ENCODE measurements around the gene SCNN1B.
"Not testable (repeated sequence)": the region's sequence is repeated elsewhere in the genome, so short reads cannot be mapped to it uniquely, and the experiment has no call there.

The SCNN1B gene

DNA sequence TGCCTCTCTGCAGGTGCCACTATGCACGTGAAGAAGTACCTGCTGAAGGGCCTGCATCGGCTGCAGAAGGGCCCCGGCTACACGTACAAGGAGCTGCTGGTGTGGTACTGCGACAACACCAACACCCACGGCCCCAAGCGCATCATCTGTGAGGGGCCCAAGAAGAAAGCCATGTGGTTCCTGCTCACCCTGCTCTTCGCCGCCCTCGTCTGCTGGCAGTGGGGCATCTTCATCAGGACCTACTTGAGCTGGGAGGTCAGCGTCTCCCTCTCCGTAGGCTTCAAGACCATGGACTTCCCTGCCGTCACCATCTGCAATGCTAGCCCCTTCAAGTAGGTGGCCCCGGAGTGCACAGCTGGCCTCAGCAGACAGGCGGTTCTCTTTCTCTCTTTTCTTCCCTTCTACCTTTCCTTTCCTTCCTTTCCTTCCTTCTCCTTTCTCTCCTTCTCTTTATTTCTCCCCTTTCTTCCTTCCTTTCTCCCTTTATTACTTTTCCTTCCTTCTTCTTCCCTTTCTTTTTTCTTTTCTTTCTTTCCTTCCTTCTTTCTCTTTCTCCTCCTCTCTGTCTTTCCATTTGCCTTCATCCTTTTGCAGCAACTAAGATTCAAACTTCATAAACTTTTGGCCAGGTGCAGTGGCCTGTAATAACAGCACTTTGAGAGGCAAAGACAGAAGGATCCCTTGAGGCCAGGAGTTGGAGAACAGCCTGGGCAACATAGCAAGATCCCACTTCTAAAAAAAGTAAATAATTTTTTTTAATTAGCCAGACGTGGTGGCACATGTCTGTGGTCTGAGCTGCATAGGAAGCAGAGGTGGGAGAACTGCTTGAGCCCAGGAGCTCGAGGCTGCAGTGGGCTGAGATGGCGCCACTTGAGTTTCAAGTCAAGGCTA, 46.7 kb downstream of the SCNN1B start:
- H3K27ac Mint-ChIP-seq: no peak overlapping the region
- H3K4me3 Mint-ChIP-seq: no peak overlapping the region
- H3K27me3 Mint-ChIP-seq: peaks cover 4% of the 10 kb centered on the region

DNA sequence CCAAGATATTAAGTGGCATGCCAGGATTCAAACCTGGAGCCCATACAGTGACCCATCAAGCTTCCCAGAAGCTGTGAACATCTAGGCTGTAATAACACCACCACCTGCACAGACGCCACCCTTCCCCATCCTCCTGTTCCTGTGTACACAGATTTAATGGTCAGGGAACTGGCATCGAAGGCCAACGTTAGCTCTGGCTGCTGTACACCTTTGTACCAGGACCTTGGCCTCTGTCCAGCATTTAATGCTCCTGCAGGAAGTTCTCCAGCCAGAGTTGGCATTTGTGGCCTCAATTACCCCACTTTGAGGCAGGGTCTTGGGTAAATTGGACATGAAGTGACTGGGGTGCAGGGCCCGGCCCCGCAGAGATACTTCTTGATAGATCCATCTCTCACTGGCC, 49.3 kb downstream of the SCNN1B start:
- Mint-ChIP-seq H3K36me3 (no peaks in the 10 kb centered on the region), H3K27ac (no peak overlapping the region), H3K9me3 (ENCODE audit: low read depth) (no peaks in the 10 kb centered on the region), H3K27me3 (peaks cover 2% of the 10 kb centered on the region), H3K4me3 (no peak overlapping the region), H3K4me1 (ENCODE audit: low read depth) (no peaks in the 10 kb centered on the region)

More for the DNA sequence above, 46.7 kb downstream of the SCNN1B start:
- Mint-ChIP-seq H3K9me3 (ENCODE audit: low read depth) (no peaks in the 10 kb centered on the region), H3K36me3 (no peaks in the 10 kb centered on the region), H3K4me1 (ENCODE audit: low read depth) (no peaks in the 10 kb centered on the region)

DNA sequence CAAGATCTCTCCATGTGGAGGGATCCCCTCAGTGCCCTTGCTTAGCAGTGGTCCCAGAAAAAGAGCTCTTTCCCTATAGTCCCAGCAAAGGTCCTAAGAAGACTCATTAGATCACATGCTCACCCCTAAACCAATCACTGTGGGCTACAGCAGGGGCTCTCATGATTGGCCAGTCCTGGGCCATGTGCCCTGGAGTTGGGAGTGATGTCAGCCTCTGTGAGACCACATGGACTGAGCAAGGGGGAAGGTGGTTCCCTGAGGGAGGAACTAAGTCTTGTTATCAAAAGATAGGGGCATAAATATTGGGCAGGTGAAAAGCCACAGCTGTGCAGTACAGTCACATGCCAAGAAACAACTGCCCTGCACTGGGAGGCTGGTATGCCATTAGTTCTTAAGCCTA, 51.3 kb downstream of the SCNN1B start:
- Mint-ChIP-seq H3K4me3 (no peak overlapping the region), H3K27ac (no peak overlapping the region), H3K27me3 (peaks cover 1% of the 10 kb centered on the region), H3K4me1 (ENCODE audit: low read depth) (no peaks in the 10 kb centered on the region), H3K9me3 (ENCODE audit: low read depth) (no peaks in the 10 kb centered on the region), H3K36me3 (no peaks in the 10 kb centered on the region)

DNA sequence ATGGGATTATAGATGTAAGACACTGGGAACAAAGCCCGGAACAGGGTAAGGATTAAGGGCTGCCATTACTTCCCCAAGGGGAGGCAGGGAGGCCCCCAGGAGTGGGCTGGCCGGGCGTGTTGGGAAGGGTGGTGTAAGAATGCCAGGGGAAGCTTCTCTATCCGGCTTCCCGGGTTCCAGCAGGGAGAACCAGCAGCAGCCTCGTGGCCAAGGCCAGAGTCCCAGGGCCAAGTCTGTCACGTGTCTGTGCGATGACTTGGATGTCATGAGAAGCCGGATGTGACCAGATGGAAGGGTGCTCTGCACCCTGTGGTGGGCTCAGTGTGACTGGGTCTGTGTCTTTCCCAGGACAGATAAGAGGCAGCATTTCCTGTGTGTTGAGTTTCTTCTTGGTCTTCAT, 52.1 kb downstream of the SCNN1B start:
- H3K27me3 Mint-ChIP-seq: peaks cover 1% of the 10 kb centered on the region
- no peaks in the 10 kb centered on the region for H3K9me3 Mint-ChIP-seq (ENCODE audit: low read depth)
- H3K4me1 Mint-ChIP-seq (ENCODE audit: low read depth): no peaks in the 10 kb centered on the region
- no peak overlapping the region for H3K27ac Mint-ChIP-seq
- no peaks in the 10 kb centered on the region for H3K36me3 Mint-ChIP-seq
- H3K4me3 Mint-ChIP-seq: no peak overlapping the region

DNA sequence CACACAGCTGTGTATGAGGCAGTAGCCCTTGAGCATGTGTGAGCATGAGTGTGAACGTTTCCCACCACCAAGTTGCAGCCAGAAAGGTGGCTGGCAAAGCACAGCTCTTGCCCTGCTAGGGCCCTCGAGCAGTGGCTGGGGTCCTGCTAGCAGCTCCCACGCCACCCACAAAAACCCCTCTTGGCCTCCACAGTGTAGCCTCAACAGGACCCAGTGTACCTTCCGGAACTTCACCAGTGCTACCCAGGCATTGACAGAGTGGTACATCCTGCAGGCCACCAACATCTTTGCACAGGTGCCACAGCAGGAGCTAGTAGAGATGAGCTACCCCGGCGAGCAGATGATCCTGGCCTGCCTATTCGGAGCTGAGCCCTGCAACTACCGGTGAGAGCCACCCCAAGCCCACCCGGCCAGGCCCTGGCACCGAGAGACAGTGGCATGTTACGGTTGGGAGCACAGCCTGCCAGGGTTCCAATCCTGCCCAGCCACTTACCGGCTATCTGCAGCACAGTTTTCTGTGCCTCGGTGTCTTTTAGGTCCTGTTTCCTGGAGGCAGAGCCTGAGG, 53.1 kb downstream of the SCNN1B start:
- Mint-ChIP-seq H3K27ac (no peak overlapping the region), H3K27me3 (peaks cover 2% of the 10 kb centered on the region), H3K36me3 (no peaks in the 10 kb centered on the region), H3K4me3 (no peak overlapping the region), H3K9me3 (ENCODE audit: low read depth) (no peaks in the 10 kb centered on the region), H3K4me1 (ENCODE audit: low read depth) (no peaks in the 10 kb centered on the region)

DNA sequence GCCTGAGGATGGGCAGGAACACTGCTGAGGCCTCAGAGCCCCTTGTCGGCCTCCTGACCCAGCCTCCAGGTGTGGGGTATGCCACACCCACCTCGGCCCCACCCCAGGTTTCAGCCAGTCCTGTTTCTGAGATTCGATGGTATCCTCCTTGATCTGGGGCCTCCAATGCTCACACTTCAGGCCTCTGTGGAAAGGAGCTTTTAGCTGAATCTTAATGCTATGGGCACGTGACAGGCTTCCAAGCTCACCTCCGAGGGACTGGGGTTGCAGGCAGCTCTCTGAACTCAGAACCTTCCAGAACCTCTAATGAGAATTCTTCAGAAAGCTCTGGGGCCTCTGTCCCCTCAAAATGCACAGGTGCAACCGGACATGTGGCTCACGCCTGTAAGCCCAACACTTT, 54.8 kb downstream of the SCNN1B start:
- no peaks in the 10 kb centered on the region for H3K36me3 Mint-ChIP-seq
- H3K9me3 Mint-ChIP-seq (ENCODE audit: low read depth): no peaks in the 10 kb centered on the region
- no peak overlapping the region for H3K27ac Mint-ChIP-seq
- peaks cover 2% of the 10 kb centered on the region for H3K27me3 Mint-ChIP-seq
- no peaks in the 10 kb centered on the region for H3K4me1 Mint-ChIP-seq (ENCODE audit: low read depth)
- H3K4me3 Mint-ChIP-seq: no peak overlapping the region

DNA sequence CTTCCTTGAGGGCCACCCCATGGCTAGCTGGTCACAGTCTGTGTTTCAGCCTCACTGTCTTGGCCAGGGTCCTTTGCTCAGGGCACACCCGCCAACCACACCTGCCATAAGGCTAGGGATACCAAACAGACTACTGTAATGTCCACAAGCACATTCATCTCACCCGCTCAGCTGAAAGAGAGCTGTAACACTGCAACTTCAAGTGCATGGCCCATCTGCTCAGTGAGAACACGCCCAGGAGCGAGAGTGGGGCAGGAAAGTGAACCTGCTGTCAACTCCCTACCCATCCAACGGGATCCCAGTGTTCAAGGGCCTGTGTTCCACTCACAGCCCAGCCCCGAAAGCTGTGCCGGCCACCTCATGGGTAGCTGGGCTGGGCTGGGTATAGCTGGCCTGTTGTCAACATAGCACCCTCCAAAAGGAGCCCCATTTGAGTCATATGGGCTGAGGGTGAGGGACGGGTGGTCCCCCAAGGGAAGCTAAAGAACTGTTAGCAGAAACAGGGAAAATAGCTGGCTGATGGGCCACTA, 55.7 kb downstream of the SCNN1B start:
- no peaks in the 10 kb centered on the region for H3K36me3 Mint-ChIP-seq
- H3K4me3 Mint-ChIP-seq: no peak overlapping the region
- H3K4me1 Mint-ChIP-seq (ENCODE audit: low read depth): no peaks in the 10 kb centered on the region
- H3K27ac Mint-ChIP-seq: no peak overlapping the region
- H3K9me3 Mint-ChIP-seq (ENCODE audit: low read depth): no peaks in the 10 kb centered on the region
- H3K27me3 Mint-ChIP-seq: peaks cover 2% of the 10 kb centered on the region

DNA sequence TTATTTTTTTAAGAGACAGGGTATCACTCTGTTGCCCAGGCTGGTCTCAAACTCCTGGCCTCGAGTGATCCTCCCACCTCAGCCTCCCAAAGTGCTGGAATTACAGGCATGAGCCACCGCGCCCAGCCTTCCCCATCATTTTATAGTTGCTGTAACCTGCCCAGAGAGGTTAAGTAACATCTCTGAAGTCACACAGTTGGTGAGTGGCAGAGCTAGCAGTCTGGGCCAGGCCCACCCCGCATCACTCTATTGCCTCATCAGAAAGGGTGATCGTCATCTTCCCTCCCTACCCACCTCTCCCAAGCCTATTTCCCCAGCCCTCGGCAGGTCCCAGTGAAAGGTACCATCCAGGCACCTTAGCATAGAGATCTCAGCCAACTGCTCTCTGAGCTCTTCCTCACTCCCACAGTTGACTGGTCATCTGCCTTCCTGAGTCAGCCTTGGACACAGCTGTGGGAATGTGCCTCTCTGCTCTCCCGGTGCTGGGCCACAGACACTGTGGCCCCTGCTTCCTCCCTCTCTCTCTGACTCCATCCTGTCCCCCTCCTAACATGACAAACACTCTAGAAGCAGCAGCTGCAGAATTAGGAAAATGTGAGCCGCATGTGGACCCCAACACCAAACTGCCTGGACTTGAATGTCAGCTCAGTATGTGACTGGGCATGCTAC, 57.1 kb downstream of the SCNN1B start:
- Mint-ChIP-seq H3K4me1 (ENCODE audit: low read depth) (no peaks in the 10 kb centered on the region), H3K4me3 (no peak overlapping the region), H3K27ac (no peak overlapping the region), H3K9me3 (ENCODE audit: low read depth) (no peaks in the 10 kb centered on the region), H3K36me3 (no peaks in the 10 kb centered on the region), H3K27me3 (peaks cover 2% of the 10 kb centered on the region)

DNA sequence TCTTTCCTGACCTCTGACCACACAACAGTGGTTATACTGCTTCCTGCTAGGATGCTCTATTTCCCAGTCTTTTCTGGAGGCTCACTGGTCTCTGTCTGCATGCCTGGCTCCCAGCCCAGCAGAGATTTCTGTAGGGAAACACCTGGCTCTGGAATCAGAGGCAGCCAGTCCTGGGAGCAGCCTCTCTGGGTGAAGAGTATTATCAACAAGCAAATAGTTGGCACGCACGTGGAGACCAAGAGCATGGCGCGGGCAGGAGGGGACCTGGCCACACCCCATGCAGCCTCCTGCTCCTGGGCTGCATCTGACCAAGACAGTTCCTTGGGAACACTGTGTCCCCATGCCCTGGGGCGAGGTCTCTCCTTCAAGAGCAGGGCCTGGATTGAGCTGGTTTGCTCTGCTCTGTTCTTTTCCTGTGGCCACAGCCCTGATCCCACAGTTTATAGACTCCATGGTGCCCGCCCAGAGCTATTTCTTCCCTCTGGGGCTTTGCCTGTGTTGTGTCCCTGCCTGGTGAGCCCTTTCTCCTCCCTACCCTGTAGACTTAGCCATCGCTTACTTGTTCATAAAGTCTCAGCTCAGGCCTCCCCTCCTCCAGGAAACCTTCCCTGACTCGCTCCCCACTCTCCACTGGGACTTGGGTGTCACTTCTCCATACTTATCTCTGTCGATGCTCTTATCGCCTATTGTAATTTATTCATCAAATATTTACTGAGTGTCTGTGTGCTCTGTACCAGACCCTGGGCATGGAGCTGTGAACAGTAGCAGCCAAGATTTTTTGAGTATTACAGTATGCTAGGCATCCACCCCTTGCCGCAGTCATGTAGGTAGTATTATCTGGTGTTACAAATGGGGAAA, 60.6 kb downstream of the SCNN1B start:
- no peak overlapping the region for H3K27ac Mint-ChIP-seq
- no peaks in the 10 kb centered on the region for H3K9me3 Mint-ChIP-seq (ENCODE audit: low read depth)
- H3K4me1 Mint-ChIP-seq (ENCODE audit: low read depth): peaks cover 8% of the 10 kb centered on the region
- H3K4me3 Mint-ChIP-seq: no peak overlapping the region
- H3K36me3 Mint-ChIP-seq: no peaks in the 10 kb centered on the region
- H3K27me3 Mint-ChIP-seq: peaks cover 2% of the 10 kb centered on the region

DNA sequence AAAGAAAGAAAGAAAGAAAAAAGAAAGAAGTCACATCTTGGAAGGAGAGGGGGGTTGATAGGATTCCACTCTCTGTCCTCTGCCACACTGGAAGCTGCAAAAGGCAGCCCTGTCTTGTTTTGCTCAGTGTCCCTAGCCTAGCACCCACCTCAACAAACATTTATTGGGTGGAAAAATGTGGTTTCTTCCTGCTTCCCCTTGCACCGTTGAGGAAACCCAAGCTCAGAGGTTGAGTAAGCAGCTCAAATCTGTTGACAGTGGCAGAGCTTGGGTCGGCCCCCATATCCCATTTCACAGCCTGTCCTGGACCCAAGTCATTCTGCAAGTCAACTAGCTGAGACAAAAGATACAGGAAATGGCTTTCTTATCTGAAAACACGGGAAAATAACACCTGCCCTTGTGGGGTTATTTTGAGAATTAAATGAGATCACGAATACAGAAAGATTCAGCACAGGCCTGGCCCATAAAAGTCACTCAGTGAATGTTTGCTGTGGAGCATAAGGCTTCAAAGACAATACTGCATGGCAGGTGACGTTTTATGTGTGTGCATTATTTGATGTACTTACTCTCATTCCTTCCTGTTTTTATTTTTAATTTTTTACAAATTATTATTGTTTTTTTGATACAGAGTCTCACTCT, 63.6 kb downstream of the SCNN1B start:
- no peak overlapping the region for H3K27ac Mint-ChIP-seq
- no peaks in the 10 kb centered on the region for H3K27me3 Mint-ChIP-seq
- H3K9me3 Mint-ChIP-seq (ENCODE audit: low read depth): no peaks in the 10 kb centered on the region
- H3K36me3 Mint-ChIP-seq: no peaks in the 10 kb centered on the region
- peaks cover 8% of the 10 kb centered on the region for H3K4me1 Mint-ChIP-seq (ENCODE audit: low read depth)
- H3K4me3 Mint-ChIP-seq: no peak overlapping the region

DNA sequence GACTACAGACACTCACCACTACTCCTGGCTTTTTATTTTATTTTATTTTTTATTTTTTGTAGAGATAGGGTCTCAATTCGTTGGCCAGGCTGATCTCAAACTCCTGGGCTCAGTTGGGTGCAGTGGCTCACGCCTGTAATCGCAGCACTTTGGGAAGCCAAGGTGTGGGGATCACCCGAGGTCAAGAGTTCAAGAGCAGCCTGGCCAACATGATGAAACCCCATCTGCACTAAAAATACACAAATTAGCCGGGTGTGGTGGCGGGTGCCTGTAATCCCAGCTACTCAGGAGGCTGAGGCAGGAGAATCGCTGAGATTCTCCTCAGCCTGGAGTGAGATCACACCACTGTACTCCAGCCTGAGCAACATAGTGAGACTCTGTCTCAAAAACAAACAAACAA, 64.2 kb downstream of the SCNN1B start:
- not testable (repeated sequence) for H3K27ac Mint-ChIP-seq; H3K36me3 Mint-ChIP-seq; H3K9me3 Mint-ChIP-seq (ENCODE audit: low read depth); H3K4me3 Mint-ChIP-seq; H3K4me1 Mint-ChIP-seq (ENCODE audit: low read depth); H3K27me3 Mint-ChIP-seq

DNA sequence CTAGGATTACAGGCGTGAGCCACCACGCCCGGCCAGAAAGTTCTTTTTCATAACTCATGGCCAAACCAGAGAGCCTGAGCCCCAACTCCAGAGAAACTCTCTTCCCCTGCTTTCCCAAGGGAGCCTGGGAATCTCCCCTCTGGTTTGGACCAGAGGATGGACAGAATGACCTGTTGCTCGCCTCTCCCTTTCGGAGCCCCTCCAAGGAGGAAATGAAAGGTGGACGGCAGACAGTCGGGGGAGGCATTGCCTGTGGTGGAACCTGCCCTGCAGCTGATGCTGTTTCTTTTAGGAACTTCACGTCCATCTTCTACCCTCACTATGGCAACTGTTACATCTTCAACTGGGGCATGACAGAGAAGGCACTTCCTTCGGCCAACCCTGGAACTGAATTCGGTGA, 65.5 kb downstream of the SCNN1B start:
- Mint-ChIP-seq H3K36me3 (no peaks in the 10 kb centered on the region), H3K27me3 (no peaks in the 10 kb centered on the region), H3K4me1 (ENCODE audit: low read depth) (peaks cover 8% of the 10 kb centered on the region), H3K9me3 (ENCODE audit: low read depth) (no peaks in the 10 kb centered on the region), H3K4me3 (no peak overlapping the region), H3K27ac (no peak overlapping the region)

DNA sequence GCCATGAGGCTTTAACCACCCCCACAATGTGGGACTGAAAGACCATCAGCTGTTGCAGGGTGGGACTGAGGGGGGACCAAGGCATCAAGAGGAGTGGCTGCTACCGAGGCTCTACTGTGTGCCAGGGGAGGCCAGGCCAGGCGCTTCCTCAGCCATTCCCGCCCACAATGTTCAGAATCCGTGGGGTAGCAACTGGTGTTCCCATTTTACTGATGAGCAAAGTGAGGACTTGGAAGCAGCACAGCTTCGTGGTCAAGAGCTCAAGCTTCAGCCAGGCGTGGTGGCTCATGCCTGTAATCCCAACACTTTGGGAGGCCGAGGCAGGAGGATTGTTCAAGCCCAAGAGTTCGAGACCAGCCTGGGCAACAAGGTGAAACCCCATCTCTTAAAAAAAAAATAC, 65.9 kb downstream of the SCNN1B start:
- H3K9me3 Mint-ChIP-seq (ENCODE audit: low read depth): no peaks in the 10 kb centered on the region
- no peaks in the 10 kb centered on the region for H3K36me3 Mint-ChIP-seq
- no peak overlapping the region for H3K27ac Mint-ChIP-seq
- no peaks in the 10 kb centered on the region for H3K27me3 Mint-ChIP-seq
- H3K4me3 Mint-ChIP-seq: no peak overlapping the region
- H3K4me1 Mint-ChIP-seq (ENCODE audit: low read depth): peaks cover 8% of the 10 kb centered on the region

DNA sequence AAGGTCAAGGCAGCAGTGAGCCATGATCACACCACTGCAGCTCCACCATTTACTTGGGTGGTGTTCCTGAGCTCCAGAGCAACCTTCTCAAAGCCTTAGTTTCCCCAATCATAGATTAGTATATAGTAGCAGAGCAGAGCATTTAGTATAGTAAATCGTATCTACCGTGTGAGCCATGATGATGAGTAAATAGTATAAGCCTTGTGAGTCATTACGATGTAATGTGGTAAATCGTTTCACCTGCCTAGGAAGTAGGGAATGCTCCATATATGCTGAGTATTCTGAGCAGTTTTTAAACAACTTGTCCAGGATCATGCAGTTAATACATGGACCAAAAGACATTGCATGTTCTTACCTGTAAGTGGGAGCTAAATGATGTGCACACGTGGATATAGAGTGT, 66.4 kb downstream of the SCNN1B start:
- Mint-ChIP-seq H3K9me3 (ENCODE audit: low read depth) (no peaks in the 10 kb centered on the region), H3K36me3 (no peaks in the 10 kb centered on the region), H3K4me1 (ENCODE audit: low read depth) (peaks cover 8% of the 10 kb centered on the region), H3K4me3 (no peak overlapping the region), H3K27ac (no peak overlapping the region), H3K27me3 (no peaks in the 10 kb centered on the region)

All from activated naive CD8-positive, alpha-beta T cell (primary cell).